Stimulated activated CD4-positive, alpha-beta T cell treated with anti-CD3 and anti-CD28 coated beads, Interleukin-15, amount 100 ng/mL, for 24 hours (primary cell): ENCODE results near the gene RFTN1.

Experiments
- DNase-seq: peaks from one replicate; pipeline ENCODE4 v3.0.0-alpha.2; 2020

The RFTN1 gene

DNA sequence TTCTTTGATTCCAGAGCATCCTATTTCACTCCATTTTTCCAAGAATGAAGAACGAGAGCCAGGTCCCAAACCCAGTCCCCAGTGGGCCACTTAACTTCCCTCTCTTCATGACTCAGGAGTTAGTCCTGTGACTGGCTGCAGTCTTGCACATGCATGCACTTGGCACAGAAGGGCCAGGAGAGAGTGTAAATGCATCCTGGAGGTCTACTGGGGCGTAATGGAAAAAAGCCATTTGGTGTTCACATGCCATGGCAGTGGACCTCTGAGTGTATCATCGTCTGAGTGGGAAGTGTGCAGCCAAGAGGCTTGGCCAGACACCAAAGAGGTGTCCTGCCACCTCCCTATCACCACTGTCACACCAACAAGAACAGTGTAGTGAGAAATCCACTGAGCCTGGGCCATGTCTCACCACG is 15.1 kb upstream of the RFTN1 start:
- no peak for DNase-seq

GRCh38 chr3:16528106-16528505 is 14.6 kb upstream of the RFTN1 start:
- DNase-seq = no peak

- DNase-seq = no peak
These were observed 10.7 kb upstream of the RFTN1 start for GRCh38 chr3:16524196-16524595.

DNA sequence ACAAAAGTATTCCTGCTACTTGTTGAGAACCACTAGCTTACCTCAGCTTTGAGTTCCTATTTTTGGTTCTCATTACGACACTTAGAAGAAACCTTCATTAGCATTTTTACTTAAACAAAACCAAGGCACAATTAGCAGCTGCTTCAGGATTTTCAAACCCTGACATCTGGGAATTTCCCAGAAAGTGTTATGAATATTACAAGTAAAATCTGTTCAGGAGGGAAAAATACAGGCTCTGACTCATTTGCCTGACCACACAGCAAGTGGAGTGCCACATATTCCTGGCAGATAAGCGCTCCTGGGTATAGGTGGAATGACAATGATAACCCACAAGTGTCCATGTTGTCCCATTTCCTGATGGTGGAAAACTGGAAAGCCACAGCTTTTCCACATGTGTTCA is 10.3 kb upstream of the RFTN1 start:
- no peak for DNase-seq

DNA sequence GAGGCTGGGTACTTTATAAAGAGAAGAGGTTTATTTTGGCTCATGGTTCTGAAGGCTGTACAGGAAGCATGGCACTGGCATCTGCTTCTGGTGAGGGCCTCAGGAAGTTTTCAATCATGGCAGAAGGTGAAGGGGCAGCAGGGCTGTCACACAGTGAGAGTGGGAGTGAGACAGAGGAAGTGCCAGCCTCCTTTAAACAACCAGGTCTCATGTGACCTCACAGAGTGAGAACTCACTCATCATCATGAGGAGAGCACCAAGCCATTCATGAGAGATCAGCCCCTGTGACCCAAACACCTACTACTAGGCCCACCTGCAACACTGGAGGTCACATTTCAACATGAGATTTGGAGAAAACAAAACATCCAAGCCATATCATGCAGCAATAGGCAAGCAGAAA is 9.3 kb upstream of the RFTN1 start:
- no peak for DNase-seq

GRCh38 chr3:16520970-16521881 is 7.7 kb upstream of the RFTN1 start:
- DNase-seq = peak; percentile 39

GRCh38 chr3:16520241-16520969 is 6.9 kb upstream of the RFTN1 start:
- DNase-seq = no peak

GRCh38 chr3:16516695-16517481 is 3.4 kb upstream of the RFTN1 start:
- DNase-seq = peak; percentile 55

DNA sequence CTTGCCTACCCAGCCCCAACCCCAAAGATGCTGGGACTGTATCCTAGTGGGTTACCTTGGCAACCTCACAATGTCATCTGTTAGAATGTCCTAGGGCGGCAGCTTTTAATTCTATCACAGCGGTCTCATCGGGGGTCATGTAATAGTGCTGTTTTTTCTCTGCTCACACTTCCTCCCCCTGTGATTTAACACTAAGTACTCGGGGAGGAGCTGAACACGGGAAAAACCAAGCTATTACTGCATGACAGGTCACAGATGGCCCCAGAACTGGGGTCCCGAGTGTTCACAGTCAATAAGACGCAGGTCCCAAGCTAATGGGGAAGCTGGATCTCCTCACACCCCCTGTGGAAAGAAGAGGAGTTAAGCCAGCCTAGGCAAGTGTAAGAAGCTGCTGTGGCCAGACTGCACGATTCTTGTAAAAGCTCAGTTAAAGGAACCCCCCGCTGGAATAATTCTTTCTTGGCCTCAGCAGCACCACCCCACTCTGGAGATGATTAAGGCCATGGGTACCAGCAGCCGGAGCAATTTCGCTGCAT is 2.5 kb upstream of the RFTN1 start:
- no peak for DNase-seq

DNA sequence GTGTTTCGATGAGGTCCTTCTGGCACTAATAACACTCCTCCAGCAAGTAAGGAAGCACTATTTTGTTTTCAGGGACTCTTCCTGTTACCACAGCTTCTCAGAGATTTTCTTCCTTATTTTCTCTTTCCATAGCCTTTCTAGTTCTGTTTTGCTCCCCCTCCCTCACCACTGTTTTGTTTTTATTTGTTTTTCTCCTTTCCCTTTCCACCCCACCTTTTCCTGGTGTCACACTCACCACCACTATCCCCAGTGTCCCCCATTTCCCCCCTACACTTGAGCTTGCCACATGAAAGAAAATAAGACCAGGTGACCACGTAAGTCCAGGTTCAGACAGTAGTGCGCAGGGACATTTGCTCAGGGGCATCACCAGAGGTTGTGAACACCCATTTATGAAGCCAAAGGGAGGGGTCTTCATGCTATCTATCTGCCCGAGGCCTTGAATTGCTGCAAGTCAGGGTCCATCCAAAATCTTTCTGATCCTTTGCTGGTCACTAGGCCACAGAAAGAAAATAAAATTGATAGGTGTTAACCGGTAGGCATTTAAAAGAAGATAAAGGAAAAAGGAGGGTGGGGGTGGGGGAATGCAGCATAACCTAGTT is 1.4 kb upstream of the RFTN1 start:
- no peak for DNase-seq

- DNase-seq = no peak
These were observed 662 bp upstream of the RFTN1 start for GRCh38 chr3:16514021-16514700.

DNA sequence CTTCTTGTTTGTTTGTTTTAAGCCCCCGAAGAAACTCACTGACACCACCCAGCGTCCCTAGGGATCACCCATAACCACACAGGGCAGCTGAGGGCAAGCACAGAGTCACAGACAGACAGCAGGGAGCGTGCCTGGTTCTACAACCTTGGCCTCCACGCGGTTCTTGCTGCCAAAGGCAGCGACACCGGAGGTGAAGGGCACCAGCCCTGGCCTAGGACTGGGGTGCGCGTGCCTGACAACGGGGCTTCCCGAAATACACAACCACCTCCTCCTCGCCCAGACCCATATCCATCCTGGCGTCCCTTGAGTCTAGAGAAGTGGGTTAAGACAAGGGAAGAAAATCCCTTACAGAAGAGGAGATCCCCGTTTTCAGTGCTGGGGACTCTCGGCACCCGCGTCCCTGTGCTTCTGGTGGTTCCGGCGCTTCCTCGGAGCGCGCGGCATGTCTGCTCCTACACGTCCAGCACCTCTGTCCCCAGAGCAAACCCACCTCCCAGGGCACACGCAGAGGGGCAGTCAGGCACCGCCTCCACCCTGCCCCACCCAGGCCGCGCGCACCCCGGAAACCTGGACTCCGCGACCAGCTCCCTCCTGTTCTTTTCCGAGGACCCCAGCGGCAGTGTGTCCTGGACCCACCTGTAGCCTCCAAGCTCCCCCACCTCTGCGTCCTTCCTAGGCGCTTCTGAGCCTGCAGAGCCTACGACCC is 911 bp downstream of the RFTN1 start:
- peak; percentile 67 for DNase-seq

- peak; percentile 86 for DNase-seq
These were observed 1.6 kb downstream of the RFTN1 start for GRCh38 chr3:16511681-16512434.

GRCh38 chr3:16510620-16511319 is 2.7 kb downstream of the RFTN1 start:
- DNase-seq = no peak

- no peak for DNase-seq
These were observed 3.5 kb downstream of the RFTN1 start for GRCh38 chr3:16509721-16510619.

- DNase-seq = peak; percentile 35
These were observed 4.9 kb downstream of the RFTN1 start for GRCh38 chr3:16508591-16508995.

GRCh38 chr3:16508243-16508578 is 5.3 kb downstream of the RFTN1 start:
- DNase-seq = no peak

DNA sequence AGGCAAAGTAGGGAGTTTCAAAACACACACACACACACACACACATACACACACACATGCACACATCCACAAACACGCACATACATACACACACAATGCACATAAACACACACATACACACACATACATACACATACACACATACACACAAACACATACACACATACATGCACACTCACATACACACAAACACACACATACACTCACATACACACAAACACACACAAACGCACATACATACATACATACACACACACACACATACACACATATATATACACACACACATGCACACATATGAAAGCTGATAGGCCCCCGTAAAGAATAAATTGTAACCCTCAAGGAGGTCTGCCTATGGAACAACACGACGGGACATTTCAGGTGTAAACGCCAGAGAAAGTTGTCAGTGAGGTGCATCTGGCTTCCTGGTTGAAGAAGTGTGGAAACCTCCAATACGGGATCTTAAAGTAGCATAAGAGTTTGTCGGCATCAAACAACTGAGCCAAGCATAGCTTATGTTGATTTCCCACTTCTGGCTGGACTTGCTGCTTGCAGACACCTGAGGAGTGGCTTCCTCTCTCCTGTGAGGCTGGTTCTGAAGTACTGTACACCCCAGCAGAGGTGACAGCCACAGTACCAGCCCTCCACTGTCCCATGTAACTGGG is 5.8 kb downstream of the RFTN1 start:
- no peak for DNase-seq
